ENCODE measurements around the gene LCA5L.

LCA5L gene

DNA sequence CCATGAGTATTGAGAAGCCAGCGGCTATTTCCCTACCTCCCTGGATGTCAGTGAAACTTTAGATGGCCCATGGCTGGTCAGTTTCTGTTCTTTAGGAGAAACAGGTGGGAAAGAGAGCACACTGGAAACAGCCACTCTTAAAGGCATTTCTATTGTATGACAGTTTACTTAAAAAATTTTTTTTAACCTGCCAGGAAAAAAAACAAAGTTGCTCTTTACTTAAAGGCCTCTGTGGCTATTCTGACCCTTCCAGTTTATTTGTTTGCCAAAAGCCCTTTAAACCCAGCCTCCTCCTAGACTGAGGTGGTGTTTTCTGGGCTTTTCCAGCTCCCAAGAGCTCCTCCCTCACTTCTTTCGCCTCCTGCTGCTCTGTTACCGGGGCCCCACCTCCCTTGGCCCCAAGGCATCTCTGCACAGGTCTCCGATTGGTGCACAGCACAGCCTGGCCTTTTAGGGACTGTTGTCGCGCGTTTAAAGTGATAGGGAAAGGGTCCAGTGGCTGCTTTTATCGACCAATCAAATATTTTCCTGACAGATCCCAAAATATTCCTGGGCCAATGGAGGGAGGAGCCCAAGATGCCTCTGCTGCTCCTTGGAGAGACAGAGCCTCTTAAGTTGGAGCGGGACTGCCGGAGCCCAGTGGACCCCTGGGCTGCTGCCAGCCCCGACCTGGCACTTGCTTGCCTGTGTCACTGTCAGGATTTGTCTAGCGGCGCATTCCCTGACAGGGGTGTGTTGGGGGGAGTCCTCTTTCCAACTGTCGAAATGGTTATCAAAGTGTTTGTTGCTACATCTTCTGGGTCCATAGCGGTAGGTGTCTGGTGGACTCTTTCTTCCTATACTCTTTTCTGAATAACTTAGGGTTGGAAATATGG is 6.0 kb upstream of the LCA5L start, which contains the start of gene SH3BGR:
SH3BGR (plus strand) TSS at position 639 of the 875 bp plus-strand sequence; CDS start at position 766, 127 bp downstream.
- Histone ChIP-seq H3K27ac (ENCODE audit: low read depth, low read length) (peak within 1 kb of the TSS; percentile 59), H3K9me3 (ENCODE audit: control insufficient read depth, insufficient read depth, low read length) (no peaks in the 10 kb centered on the region), H3K27me3 (ENCODE audit: control insufficient read depth, insufficient read depth, low read length) (no peaks in the 10 kb centered on the region), H3K4me1 (ENCODE audit: control insufficient read depth, insufficient read depth, low read length) (peaks cover 19% of the 10 kb centered on the region), H3K36me3 (ENCODE audit: control insufficient read depth, insufficient read depth, low read length) (no peaks in the 10 kb centered on the region), H3K4me3 (ENCODE audit: low read depth, low read length) (peak within 1 kb of the TSS; percentile 43), H3K9ac (ENCODE audit: low read depth, low read length) (no peak within 1 kb of the TSS)

DNA sequence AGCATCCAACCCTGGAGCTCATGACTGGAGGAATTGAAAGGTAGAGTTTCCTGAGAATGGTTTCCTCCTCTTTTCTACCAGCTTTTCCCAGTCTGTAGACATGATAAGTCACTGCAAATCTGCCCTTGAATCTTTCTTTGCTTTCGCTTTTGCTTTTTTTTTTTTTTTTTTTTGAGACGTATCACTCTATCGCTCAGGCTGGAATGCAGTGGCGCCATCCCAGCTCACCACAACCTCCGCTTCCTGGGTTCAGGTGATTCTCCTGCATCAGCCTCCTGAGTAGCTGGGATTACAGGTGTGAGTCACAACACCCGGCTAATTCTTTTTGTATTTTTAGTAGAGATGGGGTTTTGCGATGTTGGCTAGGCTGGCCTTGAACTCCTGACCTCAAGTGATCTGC is 1.7 kb upstream of the LCA5L start:
- Histone ChIP-seq H3K9ac (ENCODE audit: low read depth, low read length) (no peak overlapping the region), H3K9me3 (ENCODE audit: control insufficient read depth, insufficient read depth, low read length) (no peaks in the 10 kb centered on the region)

DNA sequence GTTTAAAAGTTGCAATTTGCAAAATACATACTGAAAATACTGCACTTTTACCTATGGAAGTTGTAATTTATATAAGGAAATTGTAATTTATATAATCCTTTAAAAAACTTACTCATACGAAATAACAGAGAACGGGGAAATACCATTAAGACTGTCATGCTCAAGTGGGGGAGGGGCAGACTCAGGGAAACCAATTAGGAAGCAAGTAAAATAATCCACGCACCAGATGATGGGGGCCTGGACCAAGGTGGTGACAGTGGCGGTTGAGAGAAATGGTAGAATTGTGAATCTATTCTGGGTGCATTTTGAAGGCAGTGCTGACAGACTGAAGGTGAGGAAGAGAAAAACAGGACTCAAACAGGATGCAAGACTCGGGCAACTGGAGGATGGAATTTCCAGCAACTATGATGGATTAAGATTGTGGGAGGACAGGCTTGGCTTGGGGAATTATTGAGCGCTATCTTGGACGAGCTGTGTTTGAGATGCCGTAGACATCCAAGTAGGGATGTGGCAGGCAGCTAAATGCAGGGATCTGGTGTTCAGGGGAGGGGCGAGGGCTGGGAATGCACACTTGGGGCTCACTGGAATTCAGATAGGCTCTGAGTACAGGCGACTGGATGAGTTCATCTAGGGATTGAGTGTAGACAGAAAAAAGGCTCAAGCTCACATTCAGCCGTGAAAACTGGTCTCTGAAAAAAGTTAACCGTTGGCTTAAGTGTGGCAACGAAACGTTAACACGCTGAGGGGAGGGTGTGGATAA is 977 bp downstream of the LCA5L start:
- H3K9me3 ChIP-seq (ENCODE audit: control insufficient read depth, insufficient read depth, low read length): no peaks in the 10 kb centered on the region
- peak overlapping the region; percentile 88 for H3K27ac ChIP-seq (ENCODE audit: low read depth, low read length)
- no peaks in the 10 kb centered on the region for H3K36me3 ChIP-seq (ENCODE audit: control insufficient read depth, insufficient read depth, low read length)
- peaks cover 6% of the 10 kb centered on the region; the same call in 1 of the 2 replicates for H3K27me3 ChIP-seq (ENCODE audit: control insufficient read depth, insufficient read depth, low read length)
- no peak overlapping the region for H3K9ac ChIP-seq (ENCODE audit: low read depth, low read length)
- H3K4me1 ChIP-seq (ENCODE audit: control insufficient read depth, insufficient read depth, low read length): peaks cover 7% of the 10 kb centered on the region
- peak overlapping the region; percentile 95 for H3K4me3 ChIP-seq (ENCODE audit: low read depth, low read length)

More for the DNA sequence above, 1.7 kb upstream of the LCA5L start:
- Histone ChIP-seq H3K4me3 (ENCODE audit: low read depth, low read length) (no peak overlapping the region), H3K36me3 (ENCODE audit: control insufficient read depth, insufficient read depth, low read length) (no peaks in the 10 kb centered on the region), H3K4me1 (ENCODE audit: control insufficient read depth, insufficient read depth, low read length) (peaks cover 26% of the 10 kb centered on the region), H3K27ac (ENCODE audit: low read depth, low read length) (no peak overlapping the region), H3K27me3 (ENCODE audit: control insufficient read depth, insufficient read depth, low read length) (peaks cover 6% of the 10 kb centered on the region; the same call in 1 of the 2 replicates)

DNA sequence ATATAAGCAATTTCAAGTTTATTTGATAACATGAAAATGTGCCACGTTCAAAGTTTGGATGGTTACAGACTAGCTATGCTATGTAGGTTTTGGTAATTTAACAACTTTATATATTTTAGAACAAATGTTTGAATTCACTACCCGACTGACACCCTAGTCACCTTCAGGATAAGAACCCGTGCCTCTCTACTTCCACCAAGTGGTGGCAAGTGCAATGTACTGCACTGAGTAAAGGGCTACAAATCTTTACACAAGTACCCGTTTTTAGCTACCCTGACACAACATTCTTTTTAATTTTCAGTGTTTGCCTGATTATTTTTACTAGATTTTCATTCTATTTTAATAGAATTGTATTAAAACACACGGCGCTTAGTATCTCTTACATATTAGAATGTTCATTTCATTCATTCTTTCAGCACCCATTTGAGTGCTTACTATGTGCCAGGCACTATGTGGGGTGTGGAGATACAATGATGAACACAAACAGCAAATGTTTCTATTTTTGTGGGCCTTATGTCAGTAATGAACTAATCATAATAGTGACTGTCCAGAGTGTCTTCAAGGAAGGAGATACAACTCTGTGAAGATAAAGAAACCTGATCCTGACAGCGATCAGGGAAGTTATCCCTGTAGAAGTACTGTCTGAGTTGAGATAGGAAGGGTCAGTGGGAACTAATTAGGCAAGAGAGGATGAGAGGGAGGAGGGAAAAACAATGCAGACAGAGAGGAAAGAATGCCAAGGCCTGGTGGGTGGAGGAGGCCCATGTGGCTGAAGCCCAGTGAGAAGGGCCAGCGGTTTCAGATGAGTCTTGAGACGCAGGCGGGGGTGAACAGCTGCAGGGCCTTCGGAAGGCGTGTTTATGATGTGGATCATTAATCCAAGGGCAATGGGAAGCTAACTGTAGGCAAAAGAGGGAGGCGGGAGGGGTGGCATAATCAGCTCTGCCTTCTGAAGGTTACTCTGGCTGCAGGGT is 3.8 kb downstream of the LCA5L start:
- Histone ChIP-seq H3K36me3 (ENCODE audit: control insufficient read depth, insufficient read depth, low read length) (no peaks in the 10 kb centered on the region), H3K9ac (ENCODE audit: low read depth, low read length) (no peak overlapping the region), H3K4me3 (ENCODE audit: low read depth, low read length) (no peak overlapping the region), H3K27ac (ENCODE audit: low read depth, low read length) (no peak overlapping the region), H3K4me1 (ENCODE audit: control insufficient read depth, insufficient read depth, low read length) (peaks cover 7% of the 10 kb centered on the region), H3K9me3 (ENCODE audit: control insufficient read depth, insufficient read depth, low read length) (no peaks in the 10 kb centered on the region), H3K27me3 (ENCODE audit: control insufficient read depth, insufficient read depth, low read length) (peaks cover 6% of the 10 kb centered on the region; the same call in 1 of the 2 replicates)

DNA sequence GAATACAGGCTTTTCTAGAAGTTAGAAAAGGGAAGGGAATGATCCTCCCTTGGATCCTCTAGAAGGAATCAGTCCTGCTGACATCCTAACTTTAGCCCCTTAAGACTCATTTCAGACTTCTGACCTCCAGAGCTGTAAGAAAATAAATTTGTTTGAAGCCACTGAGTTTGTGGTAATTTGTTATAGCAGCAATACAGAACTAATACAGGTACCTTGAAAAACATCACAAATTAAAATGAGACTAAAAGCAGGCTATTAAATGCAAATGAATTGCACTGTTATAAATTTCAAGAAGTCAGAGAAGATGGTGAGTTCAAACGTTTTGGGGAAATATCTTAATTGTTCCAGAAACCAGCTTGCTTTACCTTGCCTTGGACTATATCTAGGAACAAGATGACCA is 6.3 kb downstream of the LCA5L start:
- H3K9me3 ChIP-seq (ENCODE audit: control insufficient read depth, insufficient read depth, low read length): no peaks in the 10 kb centered on the region
- no peak overlapping the region for H3K9ac ChIP-seq (ENCODE audit: low read depth, low read length)
- H3K36me3 ChIP-seq (ENCODE audit: control insufficient read depth, insufficient read depth, low read length): no peaks in the 10 kb centered on the region
- no peak overlapping the region for H3K27ac ChIP-seq (ENCODE audit: low read depth, low read length)
- 0 out of 2 replicates have a peak, but pooled peaks cover 3% of the 10 kb centered on the region for H3K27me3 ChIP-seq (ENCODE audit: control insufficient read depth, insufficient read depth, low read length)
- peaks cover under 1% of the 10 kb centered on the region; the same call in 1 of the 2 replicates for H3K4me1 ChIP-seq (ENCODE audit: control insufficient read depth, insufficient read depth, low read length)
- no peak overlapping the region for H3K4me3 ChIP-seq (ENCODE audit: low read depth, low read length)

DNA sequence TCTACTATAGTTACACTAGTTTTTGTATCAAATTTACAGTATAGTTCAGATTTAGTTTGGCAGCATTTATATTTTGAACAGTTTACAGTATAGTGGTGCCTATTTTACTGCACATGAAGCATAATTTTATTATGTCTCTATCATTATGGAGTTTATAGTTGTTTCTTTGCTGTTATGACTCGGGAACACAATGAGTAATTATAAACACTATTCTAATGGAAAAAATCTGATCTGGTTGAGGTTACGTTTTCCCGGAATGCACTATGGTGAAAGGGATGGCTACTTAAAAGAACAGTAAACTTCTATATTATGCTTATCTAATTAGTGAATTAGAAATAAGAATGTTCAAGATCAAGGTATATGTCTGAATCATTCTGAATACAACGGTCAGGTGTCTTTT is 10.6 kb downstream of the LCA5L start:
- no peaks in the 10 kb centered on the region for H3K36me3 ChIP-seq (ENCODE audit: control insufficient read depth, insufficient read depth, low read length)
- no peak overlapping the region for H3K27ac ChIP-seq (ENCODE audit: low read depth, low read length)
- peaks cover 11% of the 10 kb centered on the region for H3K4me1 ChIP-seq (ENCODE audit: control insufficient read depth, insufficient read depth, low read length)

DNA sequence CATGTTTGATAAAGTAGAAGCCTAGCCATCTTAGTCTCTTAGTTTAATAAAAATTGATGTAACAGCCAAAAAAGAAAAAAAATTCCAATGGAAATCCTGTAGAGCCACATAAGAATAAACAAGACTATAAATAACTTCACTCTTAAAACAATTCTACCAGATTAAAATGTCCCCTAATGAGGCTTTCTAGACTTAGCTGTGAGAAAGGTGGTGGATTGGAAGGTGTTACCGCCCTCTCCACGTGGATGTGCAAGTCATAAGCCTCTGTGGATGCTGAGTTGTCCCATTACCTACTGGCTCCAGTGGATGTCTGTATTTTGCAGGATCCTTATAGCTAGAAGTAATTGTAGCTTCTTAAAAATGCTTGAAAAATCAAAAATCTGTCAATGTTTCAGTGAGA is 14.6 kb downstream of the LCA5L start:
- Histone ChIP-seq H3K4me1 (ENCODE audit: control insufficient read depth, insufficient read depth, low read length) (peaks cover 17% of the 10 kb centered on the region), H3K9ac (ENCODE audit: low read depth, low read length) (no peak overlapping the region), H3K9me3 (ENCODE audit: control insufficient read depth, insufficient read depth, low read length) (no peaks in the 10 kb centered on the region), H3K4me3 (ENCODE audit: low read depth, low read length) (no peak overlapping the region), H3K36me3 (ENCODE audit: control insufficient read depth, insufficient read depth, low read length) (no peaks in the 10 kb centered on the region), H3K27ac (ENCODE audit: low read depth, low read length) (peak overlapping the region; percentile 61), H3K27me3 (ENCODE audit: control insufficient read depth, insufficient read depth, low read length) (no peaks in the 10 kb centered on the region)

More for the DNA sequence above, 10.6 kb downstream of the LCA5L start:
- H3K4me3 ChIP-seq (ENCODE audit: low read depth, low read length): no peak overlapping the region
- H3K27me3 ChIP-seq (ENCODE audit: control insufficient read depth, insufficient read depth, low read length): no peaks in the 10 kb centered on the region
- H3K9ac ChIP-seq (ENCODE audit: low read depth, low read length): no peak overlapping the region
- no peaks in the 10 kb centered on the region for H3K9me3 ChIP-seq (ENCODE audit: control insufficient read depth, insufficient read depth, low read length)

DNA sequence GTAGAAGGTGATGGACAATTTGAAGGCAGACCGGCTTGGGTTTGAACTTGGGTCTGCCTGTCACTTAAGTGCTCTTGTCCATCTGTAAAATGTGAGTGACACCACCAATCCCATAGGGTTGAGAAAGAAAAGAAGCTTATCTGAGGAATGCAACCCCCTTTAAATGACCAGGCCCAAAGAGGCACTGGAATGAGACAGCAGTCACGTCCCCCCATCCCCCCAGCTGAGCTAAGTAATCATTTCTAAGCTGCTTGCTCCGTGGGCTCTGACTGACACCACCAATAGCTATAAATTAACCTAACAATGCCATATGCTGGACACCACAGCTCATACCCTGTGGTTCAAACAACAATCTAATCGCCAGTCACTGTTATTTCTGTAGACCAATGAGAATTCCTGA is 15.1 kb downstream of the LCA5L start:
- Histone ChIP-seq H3K4me3 (ENCODE audit: low read depth, low read length) (no peak overlapping the region), H3K27ac (ENCODE audit: low read depth, low read length) (peak overlapping the region; percentile 61), H3K27me3 (ENCODE audit: control insufficient read depth, insufficient read depth, low read length) (no peaks in the 10 kb centered on the region), H3K9me3 (ENCODE audit: control insufficient read depth, insufficient read depth, low read length) (no peaks in the 10 kb centered on the region), H3K36me3 (ENCODE audit: control insufficient read depth, insufficient read depth, low read length) (no peaks in the 10 kb centered on the region), H3K9ac (ENCODE audit: low read depth, low read length) (no peak overlapping the region), H3K4me1 (ENCODE audit: control insufficient read depth, insufficient read depth, low read length) (peaks cover 17% of the 10 kb centered on the region)

DNA sequence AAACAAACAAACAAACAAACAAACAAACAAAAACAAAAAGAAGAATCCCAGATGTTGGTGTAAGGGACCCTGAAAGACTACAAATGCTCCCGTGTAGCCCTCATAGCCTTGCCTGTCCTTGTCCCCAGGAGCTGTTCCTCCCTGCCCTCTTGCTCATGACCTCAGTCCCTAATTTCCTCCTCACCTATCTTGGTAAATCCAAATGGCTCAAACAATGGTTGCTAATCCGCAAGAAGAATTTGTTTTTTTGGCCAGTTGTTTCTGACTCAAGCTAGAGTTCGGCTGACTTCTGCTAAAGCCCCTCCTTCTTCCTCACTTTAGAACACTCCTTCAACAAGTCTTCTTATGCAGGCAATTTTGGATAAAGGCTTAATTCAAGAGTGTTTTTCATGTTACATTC is 15.6 kb downstream of the LCA5L start:
- Histone ChIP-seq H3K9me3 (ENCODE audit: control insufficient read depth, insufficient read depth, low read length) (no peaks in the 10 kb centered on the region), H3K4me1 (ENCODE audit: control insufficient read depth, insufficient read depth, low read length) (peaks cover 17% of the 10 kb centered on the region), H3K4me3 (ENCODE audit: low read depth, low read length) (no peak overlapping the region), H3K36me3 (ENCODE audit: control insufficient read depth, insufficient read depth, low read length) (no peaks in the 10 kb centered on the region), H3K27me3 (ENCODE audit: control insufficient read depth, insufficient read depth, low read length) (no peaks in the 10 kb centered on the region), H3K9ac (ENCODE audit: low read depth, low read length) (no peak overlapping the region), H3K27ac (ENCODE audit: low read depth, low read length) (peak overlapping the region; percentile 61)

DNA sequence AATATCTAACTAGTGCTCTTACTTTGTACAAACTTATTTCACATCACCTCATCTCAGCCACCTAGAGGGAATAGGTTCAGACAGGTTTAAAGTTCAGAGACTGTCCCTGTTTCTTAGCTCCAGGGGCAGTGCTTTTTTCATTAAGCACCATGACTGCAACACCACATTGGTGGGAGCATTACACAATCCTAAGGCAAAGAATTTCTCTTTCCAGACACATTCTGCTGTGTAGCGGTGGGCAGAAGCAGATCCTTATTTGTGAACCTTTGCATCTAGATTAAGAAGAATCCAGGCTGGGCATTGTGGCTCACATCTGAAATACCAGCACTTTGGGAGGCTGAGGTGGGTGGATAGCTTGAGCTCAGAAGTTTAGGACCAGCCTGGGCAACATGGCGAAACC is 16.1 kb downstream of the LCA5L start:
- no peaks in the 10 kb centered on the region for H3K36me3 ChIP-seq (ENCODE audit: control insufficient read depth, insufficient read depth, low read length)
- H3K4me3 ChIP-seq (ENCODE audit: low read depth, low read length): no peak overlapping the region
- H3K4me1 ChIP-seq (ENCODE audit: control insufficient read depth, insufficient read depth, low read length): peaks cover 17% of the 10 kb centered on the region
- H3K9me3 ChIP-seq (ENCODE audit: control insufficient read depth, insufficient read depth, low read length): no peaks in the 10 kb centered on the region
- no peak overlapping the region for H3K9ac ChIP-seq (ENCODE audit: low read depth, low read length)
- no peaks in the 10 kb centered on the region for H3K27me3 ChIP-seq (ENCODE audit: control insufficient read depth, insufficient read depth, low read length)
- no peak overlapping the region for H3K27ac ChIP-seq (ENCODE audit: low read depth, low read length)

Data from HUES48 (cell line).